Fibroblast of lung (primary cell): ENCODE results near the gene POC1B.

Experiments
- CTCF ChIP-seq, 2 donors: IDR thresholded peaks in 1 of 2; conservative IDR thresholded peaks in 1 of 2; 1 replicate in 1 of 2; 2 replicates in 1 of 2; pipeline ENCODE4 v1.5.1; 2011 to 2012; ENCODE audit warnings: low read length in 2 of 2, control low read depth in 1 of 2, inconsistent platforms in 1 of 2, low read depth in 1 of 2, mild to moderate bottlenecking in 1 of 2
- EZH2 ChIP-seq: IDR thresholded peaks from 2 replicates; pipeline ENCODE4 v1.5.1; 2012; ENCODE audit warnings: low read length, control low read depth, mild to moderate bottlenecking; ENCODE audit errors: missing control alignments

- peak; percentile 20 to 34 for TF ChIP-seq CTCF (conservative IDR thresholded peaks at IDR 0.05 in 1 of 2, IDR thresholded peaks at IDR 0.05 in 1 of 2; ENCODE audit: low read depth in 1 of 2, low read length in 2 of 2)
- no peak for TF ChIP-seq EZH2
Measured at GRCh38 chr12:89461649-89462612, 63.9 kb downstream of the POC1B start.
